Panc1 (cell line): ENCODE data around the gene RHBDL3. TPM values are rescaled to one million over a fixed set of nuclear protein-coding genes. Genes with fewer than 3 reads are reported as not detected.

Experiments
- ATAC-seq: fragments of 200-7000 bp; cut with Tn5 transposase; 2 replicates; pipeline ENCODE4 v1.9.1; 2020; ENCODE audit warnings: mild to moderate bottlenecking, moderate library complexity
- BruUV-seq: library from RNA; stranded (reverse); fragments of 400-500 nt; replicated peaks from 2 replicates; lab custom pipeline; 2021; lab: Mats Ljungman, UMichigan
- CTCF ChIA-PET: fragments of 300-600 bp; sonication (Branson Sonifier 250); formaldehyde crosslinking; loops from one replicate; lab custom pipeline; 2022; ENCODE audit warnings: antibody characterized with exemption; lab: Charles Lee
- POLR2A ChIA-PET: fragments of 300-600 bp; sonication (Branson Sonifier 250); formaldehyde crosslinking; loops from one replicate; lab custom pipeline; 2022; ENCODE audit warnings: antibody characterized with exemption; lab: Charles Lee
- DNase-seq: peaks from one replicate; pipeline ENCODE4 v3.0.0-alpha.2; 2010; ENCODE audit warnings: low read depth, low spot score
- H3K27ac ChIP-seq: 2 replicates; pipeline ENCODE4 v1.5.1; 2011; ENCODE audit warnings: mild to moderate bottlenecking, low read length, inconsistent platforms
- H3K27me3 ChIP-seq: fragments of 200-500 bp; sonication (Bioruptor generic); 2 replicates; pipeline ENCODE4 v1.6.0; 2014; ENCODE audit warnings: low read length, inconsistent platforms; ENCODE audit not compliant: control insufficient read depth, insufficient read depth
- H3K36me3 ChIP-seq: fragments of 200-500 bp; sonication (Bioruptor generic); 2 replicates; pipeline ENCODE4 v1.5.1; 2014; ENCODE audit warnings: inconsistent platforms, mild to moderate bottlenecking, low read length, moderate library complexity; ENCODE audit not compliant: control insufficient read depth, insufficient read depth
- H3K4me1 ChIP-seq: 2 replicates; pipeline ENCODE4 v1.5.1; 2011; ENCODE audit warnings: inconsistent platforms, mild to moderate bottlenecking, low read length, moderate library complexity; ENCODE audit not compliant: control insufficient read depth, insufficient read depth
- H3K4me3 ChIP-seq, 2 experiments: 2 replicates each; pipeline ENCODE4 v1.5.1; 2011 to 2012; ENCODE audit warnings: low read depth in 2 of 2, low read length in 2 of 2, mild to moderate bottlenecking in 2 of 2, inconsistent platforms in 1 of 2, moderate library complexity in 1 of 2
- H3K9me3 ChIP-seq: fragments of 200-500 bp; sonication (Bioruptor generic); 2 replicates; pipeline ENCODE4 v1.5.1; 2014; ENCODE audit warnings: low read depth, mild to moderate bottlenecking, inconsistent platforms, low read length, moderate library complexity; ENCODE audit not compliant: control insufficient read depth, insufficient read depth
- SIN3A ChIP-seq: IDR thresholded peaks from 2 replicates; pipeline ENCODE4 v1.6.1; 2012; ENCODE audit warnings: low read depth, mild to moderate bottlenecking, low read length, moderate library complexity, borderline replicate concordance; ENCODE audit not compliant: insufficient read depth
- in situ Hi-C: cut with HindIII; loops from 2 replicates; pipeline ENCODE4 v1.10.0; 2016; ENCODE audit warnings: low sequenced_read_pairs, low pct_unique_long_range_greater_than_20kb
- intact Hi-C: fragments of 100-400 bp; cut with micrococcal nuclease; formaldehyde crosslinking; loops from one replicate; pipeline ENCODE4 v1.10.0; 2022; ENCODE audit not compliant: unreplicated experiment
- total RNA-seq: library from RNA; stranded (reverse); gene quantifications from one replicate; pipeline ENCODE4 v1.2.1, GENCODE V29; 2021; ENCODE audit not compliant: unreplicated experiment
- TF ChIP-seq, protein P1 (sequence below): fragments of 450-650 bp; IDR thresholded peaks from 2 replicates; pipeline ENCODE4 v1.5.1; 2017; ENCODE audit warnings: mild to moderate bottlenecking
- TF ChIP-seq, protein P2 (sequence below), 2 experiments: IDR thresholded peaks; 2 replicates each; pipeline ENCODE4 v1.6.1; 2011 to 2012; ENCODE audit warnings: low read depth in 2 of 2, control low read depth in 1 of 2, low read length in 1 of 2, mild to moderate bottlenecking in 1 of 2, moderate library complexity in 1 of 2; ENCODE audit not compliant: insufficient read depth in 1 of 2

The RHBDL3 gene
- total RNA-seq, 1 experiment from 2014 or later: 3.2 TPM

DNA sequence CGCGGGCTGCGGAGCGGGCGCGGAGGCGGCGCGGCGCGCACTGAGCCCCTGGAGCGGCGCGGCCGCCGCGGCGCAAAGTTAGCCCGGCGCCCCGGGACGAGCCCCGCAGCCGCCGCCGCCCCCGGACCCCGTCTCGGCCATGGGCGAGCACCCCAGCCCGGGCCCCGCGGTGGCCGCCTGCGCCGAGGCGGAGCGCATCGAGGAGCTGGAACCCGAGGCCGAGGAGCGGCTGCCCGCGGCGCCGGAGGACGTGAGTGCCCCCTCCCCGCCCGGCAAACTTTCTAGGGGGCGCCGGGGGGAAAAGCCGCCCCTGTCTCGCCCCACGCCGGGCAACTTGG, 388 bp downstream of the RHBDL3 start:
- Histone ChIP-seq H3K9me3 (no peaks in the 10 kb centered on the region), H3K27ac (no peak overlapping the region), H3K4me3 (peak overlapping the region; percentile 46 to 47), H3K36me3 (no peaks in the 10 kb centered on the region), H3K27me3 (peaks cover 14% of the 10 kb centered on the region), H3K4me1 (peaks cover 5% of the 10 kb centered on the region; the same call in 1 of the 2 replicates)
- no TSS peak for BruUV-seq
- intact Hi-C loops: no loop called here
- ChIA-PET CTCF (no interaction called here), POLR2A (no interaction called here)
- in situ Hi-C loops: no loop called here
- TF ChIP-seq, protein P1, sequence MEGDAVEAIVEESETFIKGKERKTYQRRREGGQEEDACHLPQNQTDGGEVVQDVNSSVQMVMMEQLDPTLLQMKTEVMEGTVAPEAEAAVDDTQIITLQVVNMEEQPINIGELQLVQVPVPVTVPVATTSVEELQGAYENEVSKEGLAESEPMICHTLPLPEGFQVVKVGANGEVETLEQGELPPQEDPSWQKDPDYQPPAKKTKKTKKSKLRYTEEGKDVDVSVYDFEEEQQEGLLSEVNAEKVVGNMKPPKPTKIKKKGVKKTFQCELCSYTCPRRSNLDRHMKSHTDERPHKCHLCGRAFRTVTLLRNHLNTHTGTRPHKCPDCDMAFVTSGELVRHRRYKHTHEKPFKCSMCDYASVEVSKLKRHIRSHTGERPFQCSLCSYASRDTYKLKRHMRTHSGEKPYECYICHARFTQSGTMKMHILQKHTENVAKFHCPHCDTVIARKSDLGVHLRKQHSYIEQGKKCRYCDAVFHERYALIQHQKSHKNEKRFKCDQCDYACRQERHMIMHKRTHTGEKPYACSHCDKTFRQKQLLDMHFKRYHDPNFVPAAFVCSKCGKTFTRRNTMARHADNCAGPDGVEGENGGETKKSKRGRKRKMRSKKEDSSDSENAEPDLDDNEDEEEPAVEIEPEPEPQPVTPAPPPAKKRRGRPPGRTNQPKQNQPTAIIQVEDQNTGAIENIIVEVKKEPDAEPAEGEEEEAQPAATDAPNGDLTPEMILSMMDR: no peak
- ATAC-seq (peak; percentile 33), DNase-seq (no peak)

DNA sequence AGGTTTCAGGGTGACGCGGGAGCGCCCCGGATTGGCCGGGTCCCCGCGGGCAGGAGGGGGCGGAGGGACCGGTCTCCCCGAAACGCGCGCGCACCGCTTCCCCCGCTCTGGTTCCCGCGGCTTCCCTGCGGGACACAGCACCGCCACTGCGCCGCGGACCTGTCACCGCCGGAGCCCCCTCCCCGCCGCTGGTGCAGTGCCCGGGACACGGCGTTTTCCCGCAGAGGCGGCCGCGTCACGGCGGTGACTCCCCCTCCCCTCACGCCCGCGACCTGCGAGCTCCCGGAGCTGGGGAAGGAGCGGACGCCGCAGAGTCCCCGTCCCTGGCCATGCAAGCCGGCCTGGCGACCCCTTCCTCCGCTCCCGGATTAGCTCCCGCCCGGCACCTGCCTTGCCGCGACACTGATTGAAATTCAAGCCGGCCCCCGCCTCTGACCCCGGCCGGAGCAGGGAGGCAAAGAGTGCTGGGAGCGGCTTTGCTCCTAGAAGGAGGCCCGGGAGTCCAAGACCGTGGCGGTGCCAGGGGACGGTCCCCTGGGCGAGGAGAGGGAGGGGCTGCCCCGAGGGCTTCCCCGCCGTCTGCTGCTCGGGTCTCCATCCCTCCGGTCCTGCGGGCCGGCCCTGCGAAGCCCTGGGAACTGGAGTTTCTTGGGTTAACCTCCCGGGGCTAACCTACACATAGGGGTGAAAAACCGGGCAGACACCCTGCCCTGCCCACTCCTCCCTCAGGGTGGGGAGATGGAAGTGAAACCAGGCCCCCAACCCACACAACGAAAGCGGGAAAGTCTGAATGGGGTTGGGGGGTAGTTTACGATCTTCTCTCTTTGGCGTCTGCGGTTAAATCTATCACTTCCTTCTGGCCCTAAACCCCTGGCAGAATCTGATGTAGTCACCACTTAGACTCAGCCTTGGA, 1.0 kb downstream of the RHBDL3 start:
- Histone ChIP-seq H3K36me3 (no peaks in the 10 kb centered on the region), H3K4me1 (peaks cover 5% of the 10 kb centered on the region), H3K9me3 (no peaks in the 10 kb centered on the region), H3K27me3 (peaks cover 14% of the 10 kb centered on the region), H3K4me3 (peak overlapping the region; percentile 46 to 47), H3K27ac (no peak overlapping the region)
- ChIA-PET POLR2A (no interaction called here), CTCF (interaction anchor here (0.5 kb wide), 1 partner anchor 44 kb away, joined by 11 read pairs; no protein-coding TSS in a partner anchor)
- ATAC-seq (0 out of 2 replicates have a peak, but pooled peaks have one; percentile 11), DNase-seq (no peak)
- in situ Hi-C loops: no loop called here
- no peak for TF ChIP-seq SIN3A
- no TSS peak for BruUV-seq
- intact Hi-C loops: no loop called here

DNA sequence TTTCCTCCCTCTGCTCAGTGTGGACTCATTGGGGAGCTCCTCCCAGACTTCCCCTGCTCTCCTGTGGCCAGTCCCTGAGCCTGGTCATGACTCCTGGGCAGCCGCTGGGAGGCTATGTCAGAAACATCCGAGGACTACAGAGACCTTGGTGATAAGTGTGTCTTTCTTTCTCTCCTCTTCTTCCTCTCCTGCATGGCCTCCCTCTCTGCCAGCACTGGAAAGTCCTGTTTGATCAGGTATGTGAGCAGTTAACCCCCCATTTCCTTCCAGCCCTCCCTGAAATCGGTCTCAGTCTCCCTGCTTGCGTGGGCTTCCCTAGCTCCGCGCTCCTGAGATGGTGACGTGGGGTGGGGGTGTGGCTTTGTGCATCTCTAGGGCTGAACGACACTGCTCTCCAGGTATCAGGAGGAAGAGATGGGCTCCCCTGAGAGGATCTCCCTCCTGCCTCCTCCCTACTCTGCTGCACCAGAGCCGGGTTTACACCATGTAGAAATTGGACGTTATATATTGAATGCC, 2.1 kb downstream of the RHBDL3 start:
- POLR2A ChIA-PET: interaction anchor here (0.5 kb wide), 1 partner anchor 51 kb away, joined by 3 read pairs; no protein-coding TSS in a partner anchor
- no peak overlapping the region for H3K4me3 ChIP-seq
- no peak for DNase-seq
- ATAC-seq: peak; percentile 60
- CTCF ChIA-PET: interaction anchor here (0.5 kb wide), 1 partner anchor 43 kb away, joined by 11 read pairs; no protein-coding TSS in a partner anchor
- peaks cover 5% of the 10 kb centered on the region for H3K4me1 ChIP-seq
- intact Hi-C loops: no loop called here
- H3K36me3 ChIP-seq: no peaks in the 10 kb centered on the region
- peaks cover 14% of the 10 kb centered on the region for H3K27me3 ChIP-seq
- BruUV-seq: no TSS peak
- TF ChIP-seq, protein P1: no peak
- TF ChIP-seq, protein P2, sequence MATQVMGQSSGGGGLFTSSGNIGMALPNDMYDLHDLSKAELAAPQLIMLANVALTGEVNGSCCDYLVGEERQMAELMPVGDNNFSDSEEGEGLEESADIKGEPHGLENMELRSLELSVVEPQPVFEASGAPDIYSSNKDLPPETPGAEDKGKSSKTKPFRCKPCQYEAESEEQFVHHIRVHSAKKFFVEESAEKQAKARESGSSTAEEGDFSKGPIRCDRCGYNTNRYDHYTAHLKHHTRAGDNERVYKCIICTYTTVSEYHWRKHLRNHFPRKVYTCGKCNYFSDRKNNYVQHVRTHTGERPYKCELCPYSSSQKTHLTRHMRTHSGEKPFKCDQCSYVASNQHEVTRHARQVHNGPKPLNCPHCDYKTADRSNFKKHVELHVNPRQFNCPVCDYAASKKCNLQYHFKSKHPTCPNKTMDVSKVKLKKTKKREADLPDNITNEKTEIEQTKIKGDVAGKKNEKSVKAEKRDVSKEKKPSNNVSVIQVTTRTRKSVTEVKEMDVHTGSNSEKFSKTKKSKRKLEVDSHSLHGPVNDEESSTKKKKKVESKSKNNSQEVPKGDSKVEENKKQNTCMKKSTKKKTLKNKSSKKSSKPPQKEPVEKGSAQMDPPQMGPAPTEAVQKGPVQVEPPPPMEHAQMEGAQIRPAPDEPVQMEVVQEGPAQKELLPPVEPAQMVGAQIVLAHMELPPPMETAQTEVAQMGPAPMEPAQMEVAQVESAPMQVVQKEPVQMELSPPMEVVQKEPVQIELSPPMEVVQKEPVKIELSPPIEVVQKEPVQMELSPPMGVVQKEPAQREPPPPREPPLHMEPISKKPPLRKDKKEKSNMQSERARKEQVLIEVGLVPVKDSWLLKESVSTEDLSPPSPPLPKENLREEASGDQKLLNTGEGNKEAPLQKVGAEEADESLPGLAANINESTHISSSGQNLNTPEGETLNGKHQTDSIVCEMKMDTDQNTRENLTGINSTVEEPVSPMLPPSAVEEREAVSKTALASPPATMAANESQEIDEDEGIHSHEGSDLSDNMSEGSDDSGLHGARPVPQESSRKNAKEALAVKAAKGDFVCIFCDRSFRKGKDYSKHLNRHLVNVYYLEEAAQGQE (IDR thresholded peaks at IDR 0.05; ENCODE audit: insufficient read depth in 1 of 2, low read depth in 2 of 2, low read length in 1 of 2): no peak
- TF ChIP-seq SIN3A: no peak
- H3K9me3 ChIP-seq: no peaks in the 10 kb centered on the region
- no peak overlapping the region for H3K27ac ChIP-seq
- in situ Hi-C loops: no loop called here
